ENCODE measurements around the gene INPP5K.

Gene INPP5K

DNA sequence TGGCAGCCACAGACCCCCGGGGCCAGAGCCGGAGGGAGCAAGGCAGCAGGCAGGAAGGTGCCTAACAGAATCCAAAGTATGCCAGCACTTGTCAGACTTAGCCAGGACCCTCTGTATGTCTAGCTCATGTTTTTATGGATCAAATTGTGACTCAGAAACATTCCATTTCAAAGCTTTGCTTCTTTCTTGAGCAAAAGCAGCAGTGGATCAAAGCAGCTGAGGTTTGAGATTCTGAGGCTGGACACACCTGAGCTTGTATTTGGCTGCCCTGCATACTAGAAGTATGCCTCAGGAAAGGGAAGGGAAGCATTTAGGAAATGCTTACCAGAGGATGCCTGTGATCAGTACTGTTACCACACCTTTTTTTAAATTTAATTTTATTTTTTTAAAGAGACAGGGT, 18.2 kb downstream of the INPP5K start:
- Histone ChIP-seq H2BK5ac (ENCODE audit: low read length) (no peak overlapping the region), H2AK5ac (ENCODE audit: low read length) (no peak overlapping the region), H3K18ac (ENCODE audit: low read length) (no peak overlapping the region), H3K56ac (ENCODE audit: low read length) (no peak overlapping the region), H2BK120ac (ENCODE audit: low read depth, low read length) (no peak overlapping the region), H3K27me3 (ENCODE audit: insufficient read depth, low read length, poor library complexity) (no peaks in the 10 kb centered on the region), H3K23ac (ENCODE audit: low read length) (no peak overlapping the region), H4K8ac (ENCODE audit: low read depth, low read length) (no peak overlapping the region), H3K36me3 (ENCODE audit: control insufficient read depth, insufficient read depth, low read length) (peaks cover 2% of the 10 kb centered on the region), H3K4ac (ENCODE audit: low read depth, low read length) (no peak overlapping the region), H3K4me3 (ENCODE audit: low read length) (no peak overlapping the region), H3K79me1 (ENCODE audit: low read length) (no peaks in the 10 kb centered on the region), H3K27ac (ENCODE audit: low read depth, low read length) (no peak overlapping the region), H3K4me1 (ENCODE audit: control insufficient read depth, low read depth, low read length) (no peaks in the 10 kb centered on the region), H4K5ac (ENCODE audit: low read length) (no peak overlapping the region), H3K79me2 (ENCODE audit: control insufficient read depth, insufficient read depth, low read length) (no peaks in the 10 kb centered on the region), H2BK15ac (replicated peaks; ENCODE audit: low read depth) (no peak overlapping the region), H3K9ac (ENCODE audit: low read length) (no peak overlapping the region), H3K4me2 (ENCODE audit: low read length) (no peak overlapping the region)
- WGBS (ENCODE audit: extremely low coverage, insufficient coverage, low lambda C conversion rate): no CpG with 5 or more reads among the region's 2 CpGs
- no peak for DNase-seq

DNA sequence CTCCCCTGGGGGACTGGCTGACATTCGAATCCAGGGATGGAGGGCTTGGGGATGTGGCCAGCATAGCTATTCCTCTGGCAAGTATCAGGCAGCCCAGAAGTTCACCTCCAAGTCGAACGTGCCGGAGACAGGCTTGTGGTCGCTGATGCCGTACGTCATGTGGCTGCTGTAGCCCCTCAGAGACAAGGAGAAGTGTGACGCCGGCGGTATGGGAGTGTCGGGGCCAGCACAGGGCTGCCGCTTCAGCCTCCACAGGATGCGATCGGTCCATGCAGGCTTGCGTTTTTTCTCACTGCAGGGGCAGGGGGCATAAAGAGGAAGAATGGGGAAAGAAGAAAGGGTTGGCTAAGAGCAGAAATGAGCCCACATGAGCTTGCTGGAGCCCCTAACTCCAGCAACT, 18.6 kb downstream of the INPP5K start:
- H3K79me1 ChIP-seq (ENCODE audit: low read length): no peaks in the 10 kb centered on the region
- no peaks in the 10 kb centered on the region for H3K79me2 ChIP-seq (ENCODE audit: control insufficient read depth, insufficient read depth, low read length)
- no peak overlapping the region for H3K4me3 ChIP-seq (ENCODE audit: low read length)
- no peak overlapping the region for H3K56ac ChIP-seq (ENCODE audit: low read length)
- no peak overlapping the region for H4K5ac ChIP-seq (ENCODE audit: low read length)
- H3K23ac ChIP-seq (ENCODE audit: low read length): no peak overlapping the region
- H3K9ac ChIP-seq (ENCODE audit: low read length): no peak overlapping the region
- H3K4ac ChIP-seq (ENCODE audit: low read depth, low read length): no peak overlapping the region
- no peak for DNase-seq
- H2BK120ac ChIP-seq (ENCODE audit: low read depth, low read length): no peak overlapping the region
- no peak overlapping the region for H2BK15ac ChIP-seq (replicated peaks; ENCODE audit: low read depth)
- H4K8ac ChIP-seq (ENCODE audit: low read depth, low read length): no peak overlapping the region
- H2AK5ac ChIP-seq (ENCODE audit: low read length): no peak overlapping the region
- H3K36me3 ChIP-seq (ENCODE audit: control insufficient read depth, insufficient read depth, low read length): peaks cover 2% of the 10 kb centered on the region
- no peaks in the 10 kb centered on the region for H3K27me3 ChIP-seq (ENCODE audit: insufficient read depth, low read length, poor library complexity)
- H3K4me2 ChIP-seq (ENCODE audit: low read length): no peak overlapping the region
- no CpG with 5 or more reads among the region's 15 CpGs for WGBS (ENCODE audit: extremely low coverage, insufficient coverage, low lambda C conversion rate)
- H2BK5ac ChIP-seq (ENCODE audit: low read length): no peak overlapping the region
- H3K27ac ChIP-seq (ENCODE audit: low read depth, low read length): no peak overlapping the region
- H3K18ac ChIP-seq (ENCODE audit: low read length): no peak overlapping the region
- no peaks in the 10 kb centered on the region for H3K4me1 ChIP-seq (ENCODE audit: control insufficient read depth, low read depth, low read length)

DNA sequence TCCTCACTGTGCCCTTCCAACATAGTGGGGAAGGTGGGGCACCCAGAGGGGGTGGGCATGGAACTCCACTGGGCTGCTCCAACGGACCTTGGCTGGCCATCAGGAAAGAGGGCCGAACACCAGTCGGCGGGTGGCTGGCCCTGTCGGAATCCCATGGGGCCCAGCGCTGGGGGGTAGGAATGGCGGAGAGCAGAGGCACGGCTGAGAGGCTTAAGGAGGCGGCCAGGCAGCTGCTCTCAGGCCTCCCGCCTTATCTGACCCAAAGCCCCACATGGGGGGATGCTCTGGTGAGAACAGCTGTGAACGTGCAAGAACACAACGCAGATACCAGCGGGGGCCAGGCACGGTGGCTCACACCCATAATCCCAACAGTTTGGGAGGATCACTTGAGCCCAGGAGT, 19.5 kb downstream of the INPP5K start:
- H2BK15ac ChIP-seq (replicated peaks; ENCODE audit: low read depth): no peak overlapping the region
- no peak for DNase-seq
- no peaks in the 10 kb centered on the region for H3K27me3 ChIP-seq (ENCODE audit: insufficient read depth, low read length, poor library complexity)
- no peak overlapping the region for H3K9ac ChIP-seq (ENCODE audit: low read length)
- no peak overlapping the region for H4K5ac ChIP-seq (ENCODE audit: low read length)
- no peak overlapping the region for H3K18ac ChIP-seq (ENCODE audit: low read length)
- H3K4me3 ChIP-seq (ENCODE audit: low read length): no peak overlapping the region
- no peak overlapping the region for H3K4me2 ChIP-seq (ENCODE audit: low read length)
- no peak overlapping the region for H2BK5ac ChIP-seq (ENCODE audit: low read length)
- no peak overlapping the region for H3K4ac ChIP-seq (ENCODE audit: low read depth, low read length)
- H3K4me1 ChIP-seq (ENCODE audit: control insufficient read depth, low read depth, low read length): no peaks in the 10 kb centered on the region
- no peak overlapping the region for H3K23ac ChIP-seq (ENCODE audit: low read length)
- no peak overlapping the region for H3K56ac ChIP-seq (ENCODE audit: low read length)
- no peak overlapping the region for H3K27ac ChIP-seq (ENCODE audit: low read depth, low read length)
- no peak overlapping the region for H4K8ac ChIP-seq (ENCODE audit: low read depth, low read length)
- no peak overlapping the region for H2BK120ac ChIP-seq (ENCODE audit: low read depth, low read length)
- H3K79me1 ChIP-seq (ENCODE audit: low read length): no peaks in the 10 kb centered on the region
- WGBS (ENCODE audit: extremely low coverage, insufficient coverage, low lambda C conversion rate): no CpG with 5 or more reads among the region's 14 CpGs
- no peak overlapping the region for H2AK5ac ChIP-seq (ENCODE audit: low read length)
- H3K36me3 ChIP-seq (ENCODE audit: control insufficient read depth, insufficient read depth, low read length): peaks cover 2% of the 10 kb centered on the region
- no peaks in the 10 kb centered on the region for H3K79me2 ChIP-seq (ENCODE audit: control insufficient read depth, insufficient read depth, low read length)

DNA sequence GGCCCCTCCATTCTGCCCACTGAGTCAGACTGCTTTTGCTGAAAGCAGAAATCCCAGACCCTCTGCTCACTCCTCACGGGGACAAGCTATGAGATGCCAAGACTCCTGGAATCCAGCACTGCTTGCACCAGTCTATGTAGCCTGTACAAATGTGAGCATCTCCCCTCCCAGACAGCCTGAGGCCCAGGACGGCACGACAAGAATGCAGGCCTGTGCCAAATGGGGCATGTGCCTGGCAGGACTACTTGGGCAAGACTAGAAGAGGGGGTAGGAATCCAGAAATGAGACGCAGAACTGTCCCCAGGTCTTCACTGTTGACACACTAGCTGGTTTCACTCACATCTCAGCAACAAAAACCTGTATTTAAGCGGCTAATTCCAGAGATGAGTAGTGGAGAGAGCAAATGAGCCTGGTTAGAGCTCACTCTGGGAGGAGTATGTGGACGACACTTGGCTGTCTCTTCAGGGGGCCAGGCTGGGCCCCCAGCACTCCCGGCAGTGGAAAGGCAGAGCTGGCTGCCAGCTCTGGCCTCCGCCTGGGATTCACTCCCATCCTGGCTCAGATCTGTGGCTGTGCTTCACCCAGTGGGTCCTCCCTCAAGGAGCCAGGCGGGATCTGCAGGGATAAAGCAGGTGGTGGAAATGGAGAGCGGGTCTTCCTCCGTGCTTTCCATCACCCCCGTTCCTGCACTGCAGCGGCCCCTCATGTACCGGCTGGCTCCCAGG, 21.0 kb downstream of the INPP5K start:
- Histone ChIP-seq H3K4ac (ENCODE audit: low read depth, low read length) (no peak overlapping the region), H3K9ac (ENCODE audit: low read length) (no peak overlapping the region), H3K56ac (ENCODE audit: low read length) (no peak overlapping the region), H3K27ac (ENCODE audit: low read depth, low read length) (no peak overlapping the region), H3K4me1 (ENCODE audit: control insufficient read depth, low read depth, low read length) (peaks cover under 1% of the 10 kb centered on the region), H3K79me1 (ENCODE audit: low read length) (peaks cover under 1% of the 10 kb centered on the region), H3K27me3 (ENCODE audit: insufficient read depth, low read length, poor library complexity) (no peaks in the 10 kb centered on the region), H3K79me2 (ENCODE audit: control insufficient read depth, insufficient read depth, low read length) (peaks cover 3% of the 10 kb centered on the region), H4K5ac (ENCODE audit: low read length) (no peak overlapping the region), H2BK5ac (ENCODE audit: low read length) (no peak overlapping the region), H3K4me2 (ENCODE audit: low read length) (no peak overlapping the region), H3K18ac (ENCODE audit: low read length) (no peak overlapping the region), H4K8ac (ENCODE audit: low read depth, low read length) (no peak overlapping the region), H3K23ac (ENCODE audit: low read length) (no peak overlapping the region), H2AK5ac (ENCODE audit: low read length) (no peak overlapping the region), H3K4me3 (ENCODE audit: low read length) (no peak overlapping the region), H2BK120ac (ENCODE audit: low read depth, low read length) (no peak overlapping the region), H2BK15ac (replicated peaks; ENCODE audit: low read depth) (no peak overlapping the region), H3K36me3 (ENCODE audit: control insufficient read depth, insufficient read depth, low read length) (peaks cover 2% of the 10 kb centered on the region)
- no peak for DNase-seq
- WGBS (ENCODE audit: extremely low coverage, insufficient coverage, low lambda C conversion rate): no CpG with 5 or more reads among the region's 14 CpGs

DNA sequence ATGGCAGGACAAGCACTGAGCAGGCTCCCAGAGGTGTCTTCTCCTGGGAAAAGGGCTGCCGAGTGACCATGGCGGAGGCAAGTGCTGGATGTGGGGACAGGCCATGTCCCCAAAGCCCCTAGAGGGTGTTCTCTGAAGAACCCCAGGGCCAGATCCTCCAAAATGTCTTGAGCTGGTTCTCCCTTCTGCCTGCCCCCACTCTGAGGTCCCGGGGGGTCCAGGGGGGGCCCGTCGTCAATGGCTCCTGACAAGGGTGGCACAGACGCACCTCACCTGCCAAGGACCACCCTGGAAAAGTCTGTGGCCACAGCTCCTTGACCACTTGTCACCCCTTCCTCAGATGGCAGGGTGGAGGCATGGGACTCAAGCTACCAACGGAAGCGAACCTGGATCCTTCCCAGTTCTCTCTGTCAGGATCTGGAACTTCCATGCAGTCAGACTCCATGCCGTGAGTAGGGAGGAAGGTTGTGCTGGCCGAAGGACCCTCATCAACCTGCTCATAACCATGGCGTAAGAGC, 21.6 kb downstream of the INPP5K start:
- H3K4me2 ChIP-seq (ENCODE audit: low read length): no peak overlapping the region
- no peak overlapping the region for H3K4ac ChIP-seq (ENCODE audit: low read depth, low read length)
- peaks cover 2% of the 10 kb centered on the region for H3K4me1 ChIP-seq (ENCODE audit: control insufficient read depth, low read depth, low read length)
- H2BK5ac ChIP-seq (ENCODE audit: low read length): no peak overlapping the region
- H3K18ac ChIP-seq (ENCODE audit: low read length): no peak overlapping the region
- H3K79me2 ChIP-seq (ENCODE audit: control insufficient read depth, insufficient read depth, low read length): peaks cover 4% of the 10 kb centered on the region
- no peak overlapping the region for H4K8ac ChIP-seq (ENCODE audit: low read depth, low read length)
- H3K9ac ChIP-seq (ENCODE audit: low read length): no peak overlapping the region
- no peak overlapping the region for H4K5ac ChIP-seq (ENCODE audit: low read length)
- no peaks in the 10 kb centered on the region for H3K27me3 ChIP-seq (ENCODE audit: insufficient read depth, low read length, poor library complexity)
- H3K36me3 ChIP-seq (ENCODE audit: control insufficient read depth, insufficient read depth, low read length): peaks cover 2% of the 10 kb centered on the region
- H3K56ac ChIP-seq (ENCODE audit: low read length): no peak overlapping the region
- peaks cover 2% of the 10 kb centered on the region for H3K79me1 ChIP-seq (ENCODE audit: low read length)
- no peak overlapping the region for H2BK120ac ChIP-seq (ENCODE audit: low read depth, low read length)
- DNase-seq: no peak
- no peak overlapping the region for H3K4me3 ChIP-seq (ENCODE audit: low read length)
- no peak overlapping the region for H2AK5ac ChIP-seq (ENCODE audit: low read length)
- H3K27ac ChIP-seq (ENCODE audit: low read depth, low read length): no peak overlapping the region
- no peak overlapping the region for H2BK15ac ChIP-seq (replicated peaks; ENCODE audit: low read depth)
- no peak overlapping the region for H3K23ac ChIP-seq (ENCODE audit: low read length)
- no CpG with 5 or more reads among the region's 11 CpGs for WGBS (ENCODE audit: extremely low coverage, insufficient coverage, low lambda C conversion rate)

DNA sequence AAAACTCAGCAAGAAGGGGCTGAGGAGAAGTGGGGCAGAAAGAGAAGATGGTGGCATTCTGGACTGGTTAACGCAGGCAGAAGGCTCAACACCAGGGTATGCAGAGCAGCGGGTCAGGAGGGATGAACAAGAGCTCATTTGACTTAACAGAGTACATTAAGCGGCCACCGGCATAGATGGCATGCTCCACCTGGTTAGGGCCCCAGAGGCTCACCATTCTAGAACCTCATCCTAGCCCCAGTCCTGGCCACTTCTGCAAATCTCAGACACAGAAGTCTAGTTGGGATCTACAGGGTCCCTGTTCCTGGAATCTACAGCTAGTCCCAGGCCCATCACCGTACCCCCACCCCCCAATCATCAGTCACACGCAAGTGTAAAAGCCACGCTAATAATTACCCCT, 22.2 kb downstream of the INPP5K start:
- no peak overlapping the region for H2BK15ac ChIP-seq (replicated peaks; ENCODE audit: low read depth)
- H3K18ac ChIP-seq (ENCODE audit: low read length): no peak overlapping the region
- H2BK5ac ChIP-seq (ENCODE audit: low read length): no peak overlapping the region
- no peak overlapping the region for H3K4ac ChIP-seq (ENCODE audit: low read depth, low read length)
- H3K4me2 ChIP-seq (ENCODE audit: low read length): no peak overlapping the region
- H3K4me1 ChIP-seq (ENCODE audit: control insufficient read depth, low read depth, low read length): peaks cover 2% of the 10 kb centered on the region
- H2AK5ac ChIP-seq (ENCODE audit: low read length): no peak overlapping the region
- H2BK120ac ChIP-seq (ENCODE audit: low read depth, low read length): no peak overlapping the region
- no peak overlapping the region for H3K27ac ChIP-seq (ENCODE audit: low read depth, low read length)
- H3K4me3 ChIP-seq (ENCODE audit: low read length): no peak overlapping the region
- no peak overlapping the region for H3K9ac ChIP-seq (ENCODE audit: low read length)
- peaks cover 2% of the 10 kb centered on the region for H3K36me3 ChIP-seq (ENCODE audit: control insufficient read depth, insufficient read depth, low read length)
- H3K79me2 ChIP-seq (ENCODE audit: control insufficient read depth, insufficient read depth, low read length): peaks cover 4% of the 10 kb centered on the region
- WGBS (ENCODE audit: extremely low coverage, insufficient coverage, low lambda C conversion rate): no CpG with 5 or more reads among the region's 7 CpGs
- DNase-seq: no peak
- H4K8ac ChIP-seq (ENCODE audit: low read depth, low read length): no peak overlapping the region
- H4K5ac ChIP-seq (ENCODE audit: low read length): no peak overlapping the region
- H3K27me3 ChIP-seq (ENCODE audit: insufficient read depth, low read length, poor library complexity): no peaks in the 10 kb centered on the region
- peaks cover 2% of the 10 kb centered on the region for H3K79me1 ChIP-seq (ENCODE audit: low read length)
- no peak overlapping the region for H3K23ac ChIP-seq (ENCODE audit: low read length)
- H3K56ac ChIP-seq (ENCODE audit: low read length): no peak overlapping the region

All from mesendoderm (in vitro differentiated cells).